Left hindlimb (tissue), 1 donor: Measurements from ENCODE around the gene SMYD3.

ENCODE experiments used
- DNase-seq: peaks from one replicate; pipeline ENCODE4 v3.0.0-alpha.2; 2018

SMYD3 gene

GRCh38 chr1:246506674-246507481 is at the start of gene SMYD3:
TSS of gene SMYD3 (minus strand) at chr1:246507279.
- peak; percentile 89 for DNase-seq

- DNase-seq = no peak
Observed at GRCh38 chr1:246554201-246554600, 47.1 kb upstream of the SMYD3 start.

- DNase-seq = no peak
Observed at GRCh38 chr1:246552110-246552509, 45.0 kb upstream of the SMYD3 start.

- no peak for DNase-seq
Observed at GRCh38 chr1:246550402-246550801, 43.3 kb upstream of the SMYD3 start.

- no peak for DNase-seq
Observed at GRCh38 chr1:246549665-246550064, 42.6 kb upstream of the SMYD3 start.

GRCh38 chr1:246544001-246544400 is 36.9 kb upstream of the SMYD3 start:
- no peak for DNase-seq

- DNase-seq = no peak
Observed at GRCh38 chr1:246540738-246541491, 33.8 kb upstream of the SMYD3 start.

- no peak for DNase-seq
Observed at GRCh38 chr1:246537887-246538286, 30.8 kb upstream of the SMYD3 start.

GRCh38 chr1:246537441-246537840 is 30.4 kb upstream of the SMYD3 start:
- DNase-seq = no peak

- no peak for DNase-seq
Observed at GRCh38 chr1:246534114-246534513, 27.0 kb upstream of the SMYD3 start.

- DNase-seq = no peak
Observed at GRCh38 chr1:246533371-246533905, 26.4 kb upstream of the SMYD3 start.

- DNase-seq = no peak
Observed at GRCh38 chr1:246532519-246532918, 25.4 kb upstream of the SMYD3 start.

- DNase-seq = no peak
Observed at GRCh38 chr1:246530482-246530881, 23.4 kb upstream of the SMYD3 start.

- no peak for DNase-seq
Observed at GRCh38 chr1:246528933-246529731, 22.1 kb upstream of the SMYD3 start.

GRCh38 chr1:246527402-246528088 is 20.5 kb upstream of the SMYD3 start:
- no peak for DNase-seq

GRCh38 chr1:246526915-246527314 is 19.8 kb upstream of the SMYD3 start:
- no peak for DNase-seq

GRCh38 chr1:246526380-246526779 is 19.3 kb upstream of the SMYD3 start:
- no peak for DNase-seq

GRCh38 chr1:246519514-246519913 is 12.4 kb upstream of the SMYD3 start:
- no peak for DNase-seq

GRCh38 chr1:246518456-246519205 is 11.6 kb upstream of the SMYD3 start:
- no peak for DNase-seq

- no peak for DNase-seq
Observed at GRCh38 chr1:246517391-246517790, 10.3 kb upstream of the SMYD3 start.

GRCh38 chr1:246516126-246516525 is 9.0 kb upstream of the SMYD3 start:
- DNase-seq = no peak
